ENCODE data around the gene EXOG.
"Not testable (repeated sequence)": the region's sequence is repeated elsewhere in the genome, so short reads cannot be mapped to it uniquely, and the experiment has no call there.

EXOG gene

GRCh38 chr3:38564631-38565338 is 68.6 kb downstream of the EXOG start:
- no peaks in the 10 kb centered on the region for H3K79me2 ChIP-seq (ENCODE audit: insufficient read depth, low read length)
- no peaks in the 10 kb centered on the region for H4K20me1 ChIP-seq (ENCODE audit: insufficient read depth, low read length)
- H3F3A ChIP-seq (ENCODE audit: insufficient read depth, low read length), result no peaks in the 10 kb centered on the region
- H3K36me3 ChIP-seq (ENCODE audit: insufficient read depth, low read length), result no peaks in the 10 kb centered on the region
- no peak overlapping the region for H3K9ac ChIP-seq (ENCODE audit: low read length)
- H3K9me2 ChIP-seq (ENCODE audit: low read depth, low read length), result no peaks in the 10 kb centered on the region
- H3K4me2 ChIP-seq (ENCODE audit: low read length), result no peak overlapping the region
- no peaks in the 10 kb centered on the region for H3K9me3 ChIP-seq (ENCODE audit: low read length)
- H3K4me3 ChIP-seq (ENCODE audit: low read depth, low read length, poor library complexity, severe bottlenecking), result no peak overlapping the region
- H3K4me1 ChIP-seq (ENCODE audit: insufficient read depth, low read length, severe bottlenecking), result no peaks in the 10 kb centered on the region
- no peak for TF ChIP-seq EZH2 (IDR thresholded peaks at IDR 0.05; ENCODE audit: borderline replicate concordance, low read length)
- no peak for TF ChIP-seq CTCF (IDR thresholded peaks at IDR 0.05; ENCODE audit: low read length)
- no peak overlapping the region for H3K27ac ChIP-seq (ENCODE audit: low read depth, low read length, poor library complexity, severe bottlenecking)
- no peak overlapping the region for H2AFZ ChIP-seq (ENCODE audit: low read length)
- no peaks in the 10 kb centered on the region for H3K27me3 ChIP-seq (ENCODE audit: insufficient read depth, low read length)

GRCh38 chr3:38565339-38566214 is 69.4 kb downstream of the EXOG start:
- Histone ChIP-seq H3K9me3 (ENCODE audit: low read length) (no peaks in the 10 kb centered on the region), H3K9me2 (ENCODE audit: low read depth, low read length) (no peaks in the 10 kb centered on the region), H3K4me1 (ENCODE audit: insufficient read depth, low read length, severe bottlenecking) (no peaks in the 10 kb centered on the region), H3F3A (ENCODE audit: insufficient read depth, low read length) (no peaks in the 10 kb centered on the region), H3K27ac (ENCODE audit: low read depth, low read length, poor library complexity, severe bottlenecking) (no peak overlapping the region), H3K36me3 (ENCODE audit: insufficient read depth, low read length) (no peaks in the 10 kb centered on the region), H3K27me3 (ENCODE audit: insufficient read depth, low read length) (no peaks in the 10 kb centered on the region), H3K4me2 (ENCODE audit: low read length) (no peak overlapping the region), H3K4me3 (ENCODE audit: low read depth, low read length, poor library complexity, severe bottlenecking) (no peak overlapping the region), H3K9ac (ENCODE audit: low read length) (no peak overlapping the region), H2AFZ (ENCODE audit: low read length) (no peak overlapping the region), H3K79me2 (ENCODE audit: insufficient read depth, low read length) (no peaks in the 10 kb centered on the region), H4K20me1 (ENCODE audit: insufficient read depth, low read length) (no peaks in the 10 kb centered on the region)
- TF ChIP-seq CTCF (IDR thresholded peaks at IDR 0.05; ENCODE audit: low read length) (no peak), EZH2 (IDR thresholded peaks at IDR 0.05; ENCODE audit: borderline replicate concordance, low read length) (no peak)

- no peaks in the 10 kb centered on the region for H3F3A ChIP-seq (ENCODE audit: insufficient read depth, low read length)
- H3K4me3 ChIP-seq (ENCODE audit: low read depth, low read length, poor library complexity, severe bottlenecking), result no peak overlapping the region
- no peaks in the 10 kb centered on the region for H3K4me1 ChIP-seq (ENCODE audit: insufficient read depth, low read length, severe bottlenecking)
- H3K4me2 ChIP-seq (ENCODE audit: low read length), result no peak overlapping the region
- no peaks in the 10 kb centered on the region for H3K27me3 ChIP-seq (ENCODE audit: insufficient read depth, low read length)
- H4K20me1 ChIP-seq (ENCODE audit: insufficient read depth, low read length), result no peaks in the 10 kb centered on the region
- no peak overlapping the region for H3K27ac ChIP-seq (ENCODE audit: low read depth, low read length, poor library complexity, severe bottlenecking)
- no peaks in the 10 kb centered on the region for H3K79me2 ChIP-seq (ENCODE audit: insufficient read depth, low read length)
- TF ChIP-seq EZH2 (IDR thresholded peaks at IDR 0.05; ENCODE audit: borderline replicate concordance, low read length) (no peak), CTCF (IDR thresholded peaks at IDR 0.05; ENCODE audit: low read length) (no peak)
- no peaks in the 10 kb centered on the region for H3K9me3 ChIP-seq (ENCODE audit: low read length)
- no peak overlapping the region for H2AFZ ChIP-seq (ENCODE audit: low read length)
- no peak overlapping the region for H3K9ac ChIP-seq (ENCODE audit: low read length)
- H3K36me3 ChIP-seq (ENCODE audit: insufficient read depth, low read length), result no peaks in the 10 kb centered on the region
- no peaks in the 10 kb centered on the region for H3K9me2 ChIP-seq (ENCODE audit: low read depth, low read length)
Observed at GRCh38 chr3:38566215-38566528, 70.0 kb downstream of the EXOG start.

GRCh38 chr3:38566794-38567193 is 70.7 kb downstream of the EXOG start:
- H3K27ac ChIP-seq (ENCODE audit: low read depth, low read length, poor library complexity, severe bottlenecking); H4K20me1 ChIP-seq (ENCODE audit: insufficient read depth, low read length); H3K9me2 ChIP-seq (ENCODE audit: low read depth, low read length); H3K9ac ChIP-seq (ENCODE audit: low read length); H3K36me3 ChIP-seq (ENCODE audit: insufficient read depth, low read length); H2AFZ ChIP-seq (ENCODE audit: low read length); H3K79me2 ChIP-seq (ENCODE audit: insufficient read depth, low read length); H3K27me3 ChIP-seq (ENCODE audit: insufficient read depth, low read length); H3K9me3 ChIP-seq (ENCODE audit: low read length); H3F3A ChIP-seq (ENCODE audit: insufficient read depth, low read length); H3K4me2 ChIP-seq (ENCODE audit: low read length); H3K4me3 ChIP-seq (ENCODE audit: low read depth, low read length, poor library complexity, severe bottlenecking); H3K4me1 ChIP-seq (ENCODE audit: insufficient read depth, low read length, severe bottlenecking): not testable (repeated sequence)

All from OCI-LY1 (cell line).